Stimulated activated CD4-positive, alpha-beta T cell treated with anti-CD3 and anti-CD28 coated beads, Interleukin-1b, Interleukin-23, amount 100 ng/mL, for 48 hours (primary cell): Measurements from ENCODE around the gene SIK1.

Experiments used
- DNase-seq: peaks from one replicate; pipeline ENCODE4 v3.0.0-alpha.2; 2020

The SIK1 gene

DNA sequence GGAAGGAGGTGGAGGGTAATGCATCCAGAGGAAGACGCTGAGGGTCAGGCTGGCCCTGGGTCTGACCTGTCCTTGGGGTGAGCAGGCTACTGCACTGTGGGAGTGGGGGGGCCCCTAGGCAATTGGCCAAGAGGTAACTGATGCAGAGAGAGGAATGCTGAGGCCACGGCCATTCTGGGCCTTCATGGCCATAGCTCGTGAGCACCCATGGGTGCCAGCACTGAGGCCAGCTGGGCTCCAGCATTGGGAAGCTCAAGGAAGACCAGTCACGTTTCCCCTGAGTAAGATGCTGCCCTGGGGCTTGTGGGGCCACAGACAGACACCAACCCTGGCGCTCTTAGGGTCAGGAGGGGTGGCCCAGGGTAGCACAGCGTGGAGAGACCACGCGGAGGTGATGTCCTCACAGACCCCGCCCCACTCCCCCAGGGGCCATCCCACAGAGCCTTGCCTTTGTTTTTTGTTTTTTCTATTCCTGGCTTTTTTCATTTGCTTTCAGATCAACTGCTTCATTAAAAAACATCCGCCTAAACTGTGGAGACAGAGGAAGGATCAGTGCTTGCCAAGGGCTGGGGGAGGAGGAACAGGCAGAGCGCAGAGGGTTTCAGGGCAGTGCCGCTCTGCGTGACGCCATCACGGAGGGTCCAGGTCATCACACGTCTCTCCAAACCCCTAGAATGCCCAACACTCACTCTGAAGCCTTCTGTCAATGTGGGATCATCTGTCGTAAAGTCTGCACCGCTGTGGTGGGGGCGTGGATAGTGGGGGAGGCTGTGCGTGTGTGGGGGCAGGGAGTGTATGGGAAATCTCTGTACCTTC lies 61.1 kb downstream of the SIK1 start:
- DNase-seq = no peak

DNA sequence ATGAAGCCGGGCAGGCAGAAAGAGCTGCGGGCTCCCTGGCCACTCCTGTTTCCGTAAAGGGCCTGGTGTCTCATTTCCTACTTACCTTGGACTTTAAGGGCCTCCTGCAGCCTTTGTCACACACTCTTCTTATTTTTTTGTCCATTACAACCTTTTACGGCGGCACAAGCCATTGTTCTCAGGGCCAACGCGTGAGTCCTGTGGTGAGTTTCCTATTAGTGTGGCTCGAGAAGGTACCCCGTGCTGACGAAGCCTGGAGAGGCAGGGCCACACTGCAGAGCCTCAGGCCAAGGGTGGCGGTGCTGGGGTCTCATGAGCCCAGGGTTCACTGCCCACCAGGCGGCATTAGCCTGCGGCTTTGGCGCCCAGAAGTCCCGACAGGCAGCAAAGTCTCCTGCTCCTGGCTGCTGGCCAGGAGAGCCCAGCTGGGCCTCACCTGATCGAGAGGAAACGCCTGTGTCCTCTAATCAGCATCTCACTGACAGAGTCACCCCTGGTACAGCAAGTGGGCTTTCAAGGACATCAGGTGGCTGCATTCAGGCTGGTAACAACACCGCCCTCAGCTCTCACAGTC lies 62.0 kb downstream of the SIK1 start:
- DNase-seq = no peak
